ENCODE measurements around the gene TBC1D10A.

Gene TBC1D10A

GRCh38 chr22:30318799-30319419, 7.8 kb downstream of the TBC1D10A start:
- peak; percentile 56 for DNase-seq

- no peak for DNase-seq
Measured at GRCh38 chr22:30317778-30318177, 9.0 kb downstream of the TBC1D10A start.

GRCh38 chr22:30315962-30316576, 10.7 kb downstream of the TBC1D10A start:
- no peak for DNase-seq

GRCh38 chr22:30314915-30315314, 11.8 kb downstream of the TBC1D10A start:
- DNase-seq: peak; percentile 71

GRCh38 chr22:30313527-30314363, 13.0 kb downstream of the TBC1D10A start:
- no peak for DNase-seq

GRCh38 chr22:30312053-30312452, 14.7 kb downstream of the TBC1D10A start:
- no peak for DNase-seq

- no peak for DNase-seq
Measured at GRCh38 chr22:30310881-30311771, 15.6 kb downstream of the TBC1D10A start.

GRCh38 chr22:30309951-30310741, 16.6 kb downstream of the TBC1D10A start:
- peak; percentile 87 for DNase-seq

GRCh38 chr22:30308518-30309230, 18.1 kb downstream of the TBC1D10A start:
- no peak for DNase-seq

- no peak for DNase-seq
Measured at GRCh38 chr22:30308093-30308492, 18.6 kb downstream of the TBC1D10A start.

GRCh38 chr22:30307041-30307574, 19.6 kb downstream of the TBC1D10A start:
- DNase-seq: no peak

GRCh38 chr22:30306627-30307011, 20.1 kb downstream of the TBC1D10A start:
- DNase-seq: no peak

- DNase-seq: no peak
Measured at GRCh38 chr22:30305906-30306626, 20.7 kb downstream of the TBC1D10A start.

- DNase-seq: peak; percentile 54
Measured at GRCh38 chr22:30305519-30305905, 21.2 kb downstream of the TBC1D10A start.

GRCh38 chr22:30304495-30305244, 22.1 kb downstream of the TBC1D10A start:
- no peak for DNase-seq

- no peak for DNase-seq
Measured at GRCh38 chr22:30302810-30303138, 24.0 kb downstream of the TBC1D10A start.

- peak; percentile 76 for DNase-seq
Measured at GRCh38 chr22:30301995-30302809, 24.5 kb downstream of the TBC1D10A start.

- DNase-seq: no peak
Measured at GRCh38 chr22:30299322-30299721, 27.4 kb downstream of the TBC1D10A start.
